Measurements from ENCODE around the gene IL17REL. TPM values are rescaled to one million over a fixed set of nuclear protein-coding genes. Genes with fewer than 3 reads are reported as not detected.

Gene IL17REL
- total and polyA plus RNA-seq, 2 of the 13 experiments (the other 11 are each of a cell fraction or from before 2014, with no cell fraction given) = not detected

DNA sequence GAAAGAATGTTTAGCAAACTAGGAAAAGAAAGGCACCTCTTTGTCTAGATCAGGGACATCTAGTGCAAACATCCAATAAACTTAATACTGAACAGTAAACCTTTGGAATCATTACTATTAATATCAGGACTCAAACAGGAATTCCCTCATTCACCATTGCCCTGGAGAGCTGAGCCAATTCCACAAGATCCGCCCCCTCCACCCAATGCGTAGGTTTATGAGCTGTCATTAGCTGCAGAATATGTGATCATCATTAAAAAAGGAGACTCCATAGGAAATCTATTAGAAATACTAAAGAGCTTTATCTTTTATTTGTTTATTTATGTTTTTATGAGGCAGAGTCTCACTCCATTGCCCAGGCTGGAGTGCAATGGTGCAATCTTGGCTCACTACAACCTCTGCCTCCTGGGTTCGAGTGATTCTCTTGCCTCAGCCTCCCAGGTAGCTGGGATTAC, 5.5 kb downstream of the IL17REL start:
- FAIRE-seq = no peak
- Histone ChIP-seq H3K4me1 (ENCODE audit: insufficient read depth, low read length) (peaks cover 13% of the 10 kb centered on the region), H3K4me3 (replicated peaks in 1 of 3; ENCODE audit: insufficient read depth in 1 of 3, low read depth in 2 of 3, low read length in 3 of 3) (no peak overlapping the region), H3K79me2 (ENCODE audit: insufficient read depth, low read length) (no peaks in the 10 kb centered on the region), H2AFZ (ENCODE audit: low read length) (no peak overlapping the region), H3K27me3 (ENCODE audit: control insufficient read depth in 1 of 2, insufficient read depth in 2 of 2, low read length in 2 of 2) (peaks cover 17 to 41% of the 10 kb centered on the region in 2 experiments), H3K27ac (ENCODE audit: extremely low read length, insufficient read depth, low read length) (no peak overlapping the region), H3K9ac (ENCODE audit: insufficient read depth, low read depth, low read length) (no peak overlapping the region), H4K20me1 (ENCODE audit: insufficient read depth, low read length) (no peaks in the 10 kb centered on the region), H3K36me3 (replicated peaks in 1 of 2; ENCODE audit: control insufficient read depth in 1 of 2, insufficient read depth in 2 of 2, low read length in 2 of 2) (no peaks in the 10 kb centered on the region), H3K9me3 (ENCODE audit: low read length) (no peaks in the 10 kb centered on the region), H3K4me2 (ENCODE audit: low read depth, low read length) (no peak overlapping the region)
- no peak for DNase-seq (ENCODE audit: low spot score)
- ChIA-PET POLR2A (no interaction called here), CTCF (ENCODE audit: low intra/inter-chr PET ratio, low total read pairs) (no interaction called here)
- in situ Hi-C loops (cut with HindIII; ENCODE audit: extremely low pct_ligation_motif_present, low pct_unique_long_range_greater_than_20kb) (no loop called here), intact Hi-C loops (cut with micrococcal nuclease; ENCODE audit: unreplicated experiment) (no loop called here)
- WGBS (ENCODE audit: low lambda C conversion rate) = 73% methylated on average over 3 of the region's 3 CpGs
- no peak for TF ChIP-seq ATF2 (CRISPR knock-in tag; IDR thresholded peaks at IDR 0.05)
- no peak for TF ChIP-seq ZBTB10 (CRISPR knock-in tag; IDR thresholded peaks at IDR 0.05; ENCODE audit: borderline replicate concordance)
- TF ChIP-seq MTF1 (CRISPR knock-in tag; IDR thresholded peaks at IDR 0.05) = no peak
- no peak for TF ChIP-seq ZBTB38 (CRISPR knock-in tag; IDR thresholded peaks at IDR 0.05)
- no peak for TF ChIP-seq NR3C1 (CRISPR knock-in tag; IDR thresholded peaks at IDR 0.05)
- TF ChIP-seq, protein P1, sequence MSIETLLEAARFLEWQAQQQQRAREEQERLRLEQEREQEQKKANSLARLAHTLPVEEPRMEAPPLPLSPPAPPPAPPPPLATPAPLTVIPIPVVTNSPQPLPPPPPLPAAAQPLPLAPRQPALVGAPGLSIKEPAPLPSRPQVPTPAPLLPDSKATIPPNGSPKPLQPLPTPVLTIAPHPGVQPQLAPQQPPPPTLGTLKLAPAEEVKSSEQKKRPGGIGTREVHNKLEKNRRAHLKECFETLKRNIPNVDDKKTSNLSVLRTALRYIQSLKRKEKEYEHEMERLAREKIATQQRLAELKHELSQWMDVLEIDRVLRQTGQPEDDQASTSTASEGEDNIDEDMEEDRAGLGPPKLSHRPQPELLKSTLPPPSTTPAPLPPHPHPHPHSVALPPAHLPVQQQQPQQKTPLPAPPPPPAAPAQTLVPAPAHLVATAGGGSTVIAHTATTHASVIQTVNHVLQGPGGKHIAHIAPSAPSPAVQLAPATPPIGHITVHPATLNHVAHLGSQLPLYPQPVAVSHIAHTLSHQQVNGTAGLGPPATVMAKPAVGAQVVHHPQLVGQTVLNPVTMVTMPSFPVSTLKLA (IDR thresholded peaks at IDR 0.05) = no peak
- TF ChIP-seq GABPB1 (CRISPR knock-in tag; IDR thresholded peaks at IDR 0.05) = no peak
- no peak for TF ChIP-seq ZGPAT (CRISPR knock-in tag; IDR thresholded peaks at IDR 0.05)
- TF ChIP-seq SP140L (CRISPR knock-in tag; IDR thresholded peaks at IDR 0.05; ENCODE audit: borderline replicate concordance) = no peak
- no peak for TF ChIP-seq CENPX (CRISPR knock-in tag; IDR thresholded peaks at IDR 0.05)
- TF ChIP-seq, protein P2, sequence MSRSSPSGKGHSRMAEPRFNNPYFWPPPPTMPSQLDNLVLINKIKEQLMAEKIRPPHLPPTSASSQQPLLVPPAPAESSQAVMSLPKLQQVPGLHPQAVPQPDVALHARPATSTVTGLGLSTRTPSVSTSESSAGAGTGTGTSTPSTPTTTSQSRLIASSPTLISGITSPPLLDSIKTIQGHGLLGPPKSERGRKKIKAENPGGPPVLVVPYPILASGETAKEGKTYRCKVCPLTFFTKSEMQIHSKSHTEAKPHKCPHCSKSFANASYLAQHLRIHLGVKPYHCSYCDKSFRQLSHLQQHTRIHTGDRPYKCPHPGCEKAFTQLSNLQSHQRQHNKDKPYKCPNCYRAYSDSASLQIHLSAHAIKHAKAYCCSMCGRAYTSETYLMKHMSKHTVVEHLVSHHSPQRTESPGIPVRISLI (CRISPR knock-in tag; IDR thresholded peaks at IDR 0.05; ENCODE audit: borderline replicate concordance) = no peak
- TF ChIP-seq ARHGAP35 (CRISPR knock-in tag; IDR thresholded peaks at IDR 0.05; ENCODE audit: borderline replicate concordance) = no peak
- no peak for ATAC-seq
- no TSS peak for BruUV-seq (replicated peaks)

Measured in HepG2 (cell line).